ENCODE results near the gene CYGB.

DNA sequence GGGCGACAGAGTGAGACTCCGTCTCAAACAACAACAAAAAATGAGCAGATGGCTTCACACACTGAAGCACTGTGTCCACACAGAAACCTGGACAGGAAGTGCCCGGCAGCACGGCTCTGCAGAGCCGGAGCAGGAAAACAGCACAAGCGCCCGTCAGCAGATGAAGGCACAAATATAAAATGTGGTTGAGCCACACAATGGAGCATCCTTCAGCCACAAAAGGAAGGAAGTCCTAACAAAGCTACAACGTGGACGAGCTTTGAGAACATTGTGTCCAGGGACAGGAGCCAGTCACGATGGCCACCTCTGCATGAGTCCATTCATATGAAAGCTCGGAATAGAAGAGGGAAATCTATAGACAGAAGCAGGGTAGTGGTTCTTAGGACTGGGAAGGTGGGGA lies 51.9 kb downstream of the CYGB start:
- TF ChIP-seq, protein P1, sequence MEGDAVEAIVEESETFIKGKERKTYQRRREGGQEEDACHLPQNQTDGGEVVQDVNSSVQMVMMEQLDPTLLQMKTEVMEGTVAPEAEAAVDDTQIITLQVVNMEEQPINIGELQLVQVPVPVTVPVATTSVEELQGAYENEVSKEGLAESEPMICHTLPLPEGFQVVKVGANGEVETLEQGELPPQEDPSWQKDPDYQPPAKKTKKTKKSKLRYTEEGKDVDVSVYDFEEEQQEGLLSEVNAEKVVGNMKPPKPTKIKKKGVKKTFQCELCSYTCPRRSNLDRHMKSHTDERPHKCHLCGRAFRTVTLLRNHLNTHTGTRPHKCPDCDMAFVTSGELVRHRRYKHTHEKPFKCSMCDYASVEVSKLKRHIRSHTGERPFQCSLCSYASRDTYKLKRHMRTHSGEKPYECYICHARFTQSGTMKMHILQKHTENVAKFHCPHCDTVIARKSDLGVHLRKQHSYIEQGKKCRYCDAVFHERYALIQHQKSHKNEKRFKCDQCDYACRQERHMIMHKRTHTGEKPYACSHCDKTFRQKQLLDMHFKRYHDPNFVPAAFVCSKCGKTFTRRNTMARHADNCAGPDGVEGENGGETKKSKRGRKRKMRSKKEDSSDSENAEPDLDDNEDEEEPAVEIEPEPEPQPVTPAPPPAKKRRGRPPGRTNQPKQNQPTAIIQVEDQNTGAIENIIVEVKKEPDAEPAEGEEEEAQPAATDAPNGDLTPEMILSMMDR (IDR thresholded peaks at IDR 0.05; ENCODE audit: insufficient read depth, low read length, poor library complexity, severe bottlenecking), result no peak
- no peak for TF ChIP-seq EZH2phosphoT487 (conservative IDR thresholded peaks at IDR 0.05; ENCODE audit: low read length)
